HepG2 (cell line): Measurements from ENCODE around the gene MXRA8. TPM values are rescaled to one million over a fixed set of nuclear protein-coding genes. Genes with fewer than 3 reads are reported as not detected.

ENCODE experiments used
- HOXA9 ChIP-seq: sonication (generic); formaldehyde crosslinking; IDR thresholded peaks from 2 replicates; pipeline ENCODE4 v1.8.1; 2022; ENCODE audit warnings: missing genetic modification reagents, mild to moderate bottlenecking, moderate library complexity, borderline replicate concordance
- SATB2 ChIP-seq: sonication (generic); formaldehyde crosslinking; IDR thresholded peaks from 2 replicates; pipeline ENCODE4 v1.5.0; 2020; ENCODE audit warnings: missing genetic modification reagents
- SMAD9 ChIP-seq: sonication (generic); formaldehyde crosslinking; IDR thresholded peaks from 2 replicates; pipeline ENCODE4 v1.5.1; 2020; ENCODE audit warnings: mild to moderate bottlenecking, missing genetic modification reagents
- SNAPC2 ChIP-seq: sonication (generic); formaldehyde crosslinking; IDR thresholded peaks from 2 replicates; pipeline ENCODE4 v1.8.1; 2022; ENCODE audit warnings: mild to moderate bottlenecking, missing genetic modification reagents
- STAG1 ChIP-seq: sonication (generic); formaldehyde crosslinking; IDR thresholded peaks from 2 replicates; pipeline ENCODE4 v1.4.0; 2020; ENCODE audit warnings: missing genetic modification reagents
- ZNF142 ChIP-seq: sonication (generic); formaldehyde crosslinking; IDR thresholded peaks from 2 replicates; pipeline ENCODE4 v1.4.0; 2020; ENCODE audit warnings: missing genetic modification reagents
- ZNF296 ChIP-seq: sonication (generic); formaldehyde crosslinking; conservative IDR thresholded peaks from 2 replicates; pipeline ENCODE4 v1.5.0; 2020; ENCODE audit warnings: mild to moderate bottlenecking, missing genetic modification reagents
- ZSCAN12 ChIP-seq: sonication (generic); formaldehyde crosslinking; IDR thresholded peaks from 2 replicates; pipeline ENCODE4 v1.9.0; 2021; ENCODE audit warnings: mild to moderate bottlenecking, missing genetic modification reagents
- ZSCAN21 ChIP-seq: sonication (generic); formaldehyde crosslinking; IDR thresholded peaks from 2 replicates; pipeline ENCODE4 v1.8.0; 2022; ENCODE audit warnings: mild to moderate bottlenecking, missing genetic modification reagents, moderate library complexity, borderline replicate concordance
- polyA plus RNA-seq, 8 experiments: library from polyadenylated mRNA; depleted of rRNA in 3 of 8; stranded (reverse) in 7 of 8; unstranded in 1 of 8; fragments of >200 nt; fragmentation: Illumina TruSeq in 4 of 8; extraction: Trizol in 4 of 8; gene quantifications; 2 replicates each; pipeline versions ENCODE4 v1.2.1 to v1.2.3, GENCODE V29; 2011 to 2016; ENCODE audit warnings: low read depth in 4 of 8, missing spikeins in 1 of 8, mixed read lengths in 1 of 8; ENCODE audit not compliant: insufficient read depth in 1 of 8
- total RNA-seq, 5 experiments: library from RNA; depleted of rRNA; stranded (reverse); fragments of >200 nt; fragmentation: Illumina TruSeq; extraction: Trizol; gene quantifications; 2 replicates each; pipeline ENCODE4 v1.2.3, GENCODE V29; 2016; ENCODE audit warnings: low read depth in 1 of 5
- TF ChIP-seq, protein P1 (sequence below): sonication (generic); formaldehyde crosslinking; IDR thresholded peaks from one replicate; pipeline ENCODE4 v1.5.1; 2020; ENCODE audit warnings: mild to moderate bottlenecking, missing genetic modification reagents; ENCODE audit errors: not compliant biosample characterization
- TF ChIP-seq, protein P2 (sequence below): sonication (generic); formaldehyde crosslinking; IDR thresholded peaks from 2 replicates; pipeline ENCODE4 v1.4.0; 2020; ENCODE audit warnings: missing genetic modification reagents

The MXRA8 gene
- total and polyA plus RNA-seq, 2 of the 13 experiments (the other 11 are each of a cell fraction or from before 2014, with no cell fraction given): 19.8 to 44.8 TPM

- TF ChIP-seq, protein P1, sequence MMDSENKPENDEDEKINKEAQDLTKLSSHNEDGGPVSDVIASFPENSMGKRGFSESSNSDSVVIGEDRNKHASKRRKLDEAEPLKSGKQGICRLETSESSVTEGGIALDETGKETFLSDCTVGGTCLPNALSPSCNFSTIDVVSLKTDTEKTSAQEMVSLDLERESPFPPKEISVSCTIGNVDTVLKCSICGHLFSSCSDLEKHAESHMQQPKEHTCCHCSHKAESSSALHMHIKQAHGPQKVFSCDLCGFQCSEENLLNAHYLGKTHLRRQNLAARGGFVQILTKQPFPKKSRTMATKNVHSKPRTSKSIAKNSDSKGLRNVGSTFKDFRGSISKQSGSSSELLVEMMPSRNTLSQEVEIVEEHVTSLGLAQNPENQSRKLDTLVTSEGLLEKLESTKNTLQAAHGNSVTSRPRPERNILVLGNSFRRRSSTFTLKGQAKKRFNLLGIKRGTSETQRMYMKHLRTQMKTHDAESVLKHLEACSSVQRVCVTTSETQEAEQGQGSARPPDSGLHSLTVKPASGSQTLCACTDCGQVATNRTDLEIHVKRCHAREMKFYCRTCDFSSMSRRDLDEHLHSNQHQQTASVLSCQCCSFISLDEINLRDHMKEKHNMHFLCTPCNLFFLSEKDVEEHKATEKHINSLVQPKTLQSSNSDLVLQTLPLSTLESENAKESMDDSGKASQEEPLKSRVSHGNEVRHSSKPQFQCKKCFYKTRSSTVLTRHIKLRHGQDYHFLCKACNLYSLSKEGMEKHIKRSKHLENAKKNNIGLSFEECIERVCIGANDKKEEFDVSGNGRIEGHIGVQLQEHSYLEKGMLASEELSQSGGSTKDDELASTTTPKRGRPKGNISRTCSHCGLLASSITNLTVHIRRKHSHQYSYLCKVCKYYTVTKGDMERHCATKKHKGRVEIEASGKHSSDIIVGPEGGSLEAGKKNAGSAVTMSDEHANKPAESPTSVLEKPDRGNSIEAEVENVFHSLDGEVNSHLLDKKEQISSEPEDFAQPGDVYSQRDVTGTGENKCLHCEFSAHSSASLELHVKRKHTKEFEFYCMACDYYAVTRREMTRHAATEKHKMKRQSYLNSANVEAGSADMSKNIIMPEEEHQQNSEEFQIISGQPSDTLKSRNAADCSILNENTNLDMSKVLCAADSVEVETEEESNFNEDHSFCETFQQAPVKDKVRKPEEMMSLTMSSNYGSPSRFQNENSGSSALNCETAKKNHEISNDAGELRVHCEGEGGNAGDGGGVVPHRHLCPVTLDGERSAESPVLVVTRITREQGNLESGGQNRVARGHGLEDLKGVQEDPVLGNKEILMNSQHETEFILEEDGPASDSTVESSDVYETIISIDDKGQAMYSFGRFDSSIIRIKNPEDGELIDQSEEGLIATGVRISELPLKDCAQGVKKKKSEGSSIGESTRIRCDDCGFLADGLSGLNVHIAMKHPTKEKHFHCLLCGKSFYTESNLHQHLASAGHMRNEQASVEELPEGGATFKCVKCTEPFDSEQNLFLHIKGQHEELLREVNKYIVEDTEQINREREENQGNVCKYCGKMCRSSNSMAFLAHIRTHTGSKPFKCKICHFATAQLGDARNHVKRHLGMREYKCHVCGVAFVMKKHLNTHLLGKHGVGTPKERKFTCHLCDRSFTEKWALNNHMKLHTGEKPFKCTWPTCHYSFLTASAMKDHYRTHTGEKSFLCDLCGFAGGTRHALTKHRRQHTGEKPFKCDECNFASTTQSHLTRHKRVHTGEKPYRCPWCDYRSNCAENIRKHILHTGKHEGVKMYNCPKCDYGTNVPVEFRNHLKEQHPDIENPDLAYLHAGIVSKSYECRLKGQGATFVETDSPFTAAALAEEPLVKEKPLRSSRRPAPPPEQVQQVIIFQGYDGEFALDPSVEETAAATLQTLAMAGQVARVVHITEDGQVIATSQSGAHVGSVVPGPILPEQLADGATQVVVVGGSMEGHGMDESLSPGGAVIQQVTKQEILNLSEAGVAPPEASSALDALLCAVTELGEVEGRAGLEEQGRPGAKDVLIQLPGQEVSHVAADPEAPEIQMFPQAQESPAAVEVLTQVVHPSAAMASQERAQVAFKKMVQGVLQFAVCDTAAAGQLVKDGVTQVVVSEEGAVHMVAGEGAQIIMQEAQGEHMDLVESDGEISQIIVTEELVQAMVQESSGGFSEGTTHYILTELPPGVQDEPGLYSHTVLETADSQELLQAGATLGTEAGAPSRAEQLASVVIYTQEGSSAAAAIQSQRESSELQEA (CRISPR knock-in tag): peak; percentile 39
- TF ChIP-seq ZNF142 (CRISPR knock-in tag): 0 out of 2 replicates have a peak, but pooled peaks have one; percentile 63
- peak; percentile 69; the same call in 1 of the 2 replicates for TF ChIP-seq ZNF296 (CRISPR knock-in tag)
- TF ChIP-seq HOXA9 (CRISPR knock-in tag): peak; percentile 86; the same call in 1 of the 2 replicates
- peak; percentile 89 for TF ChIP-seq ZSCAN21
- TF ChIP-seq SNAPC2: peak; percentile 64
- TF ChIP-seq, protein P2, sequence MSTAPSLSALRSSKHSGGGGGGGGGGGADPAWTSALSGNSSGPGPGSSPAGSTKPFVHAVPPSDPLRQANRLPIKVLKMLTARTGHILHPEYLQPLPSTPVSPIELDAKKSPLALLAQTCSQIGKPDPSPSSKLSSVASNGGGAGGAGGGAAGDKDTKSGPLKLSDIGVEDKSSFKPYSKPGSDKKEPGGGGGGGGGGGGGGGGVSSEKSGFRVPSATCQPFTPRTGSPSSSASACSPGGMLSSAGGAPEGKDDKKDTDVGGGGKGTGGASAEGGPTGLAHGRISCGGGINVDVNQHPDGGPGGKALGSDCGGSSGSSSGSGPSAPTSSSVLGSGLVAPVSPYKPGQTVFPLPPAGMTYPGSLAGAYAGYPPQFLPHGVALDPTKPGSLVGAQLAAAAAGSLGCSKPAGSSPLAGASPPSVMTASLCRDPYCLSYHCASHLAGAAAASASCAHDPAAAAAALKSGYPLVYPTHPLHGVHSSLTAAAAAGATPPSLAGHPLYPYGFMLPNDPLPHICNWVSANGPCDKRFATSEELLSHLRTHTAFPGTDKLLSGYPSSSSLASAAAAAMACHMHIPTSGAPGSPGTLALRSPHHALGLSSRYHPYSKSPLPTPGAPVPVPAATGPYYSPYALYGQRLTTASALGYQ (CRISPR knock-in tag): peak; percentile 84
- TF ChIP-seq SMAD9: peak; percentile 84; the same call in 1 of the 2 replicates
- TF ChIP-seq ZSCAN12 (CRISPR knock-in tag): no peak
- peak; percentile 51 for TF ChIP-seq STAG1 (CRISPR knock-in tag)
- TF ChIP-seq SATB2: 0 out of 2 replicates have a peak, but pooled peaks have one; percentile 59
Observed at GRCh38 chr1:1400576-1401456, 42.5 kb upstream of the MXRA8 start (continued).
